Measurements from ENCODE around the gene VPS26A. TPM values are rescaled to one million over a fixed set of nuclear protein-coding genes. Genes with fewer than 3 reads are reported as not detected.

The VPS26A gene
- total and polyA plus RNA-seq, 2 donors (not counting 3 experiments of a cell fraction or from before 2014, with no cell fraction given) = 11.7 to 60.3 TPM

GRCh38 chr10:69213591-69214311 is 89.8 kb downstream of the VPS26A start:
- no peak for FAIRE-seq
- H3K9me1 ChIP-seq (replicated peaks; ENCODE audit: control insufficient read depth, extremely low read depth, insufficient read depth, low read length) = no peaks in the 10 kb centered on the region
- POLR2A ChIA-PET = no interaction called here
- no peak overlapping the region for H3K4me2 ChIP-seq (ENCODE audit: insufficient read depth, low read length)
- H3K27ac ChIP-seq (ENCODE audit: insufficient read depth, low read depth, low read length) = no peak overlapping the region
- peaks cover 0 to under 1% of the 10 kb centered on the region in 2 experiments for H3K36me3 ChIP-seq (ENCODE audit: control insufficient read depth in 2 of 2, extremely low read depth in 1 of 2, insufficient read depth in 2 of 2, low read length in 2 of 2)
- dilution Hi-C loops (cut with MboI; ENCODE audit: extremely low pct_ligation_motif_present, low sequenced_read_pairs) = no loop called here
- no peaks in the 10 kb centered on the region for H4K20me1 ChIP-seq (replicated peaks; ENCODE audit: control insufficient read depth, extremely low read depth, insufficient read depth, low read length)
- no peaks in the 10 kb centered on the region for H3K9me3 ChIP-seq (replicated peaks; ENCODE audit: control insufficient read depth, insufficient read depth, low read length)
- no peak overlapping the region for H3K4me3 ChIP-seq (replicated peaks in 1 of 3; ENCODE audit: insufficient read depth in 1 of 3, low read depth in 1 of 3, low read length in 3 of 3)
- peaks cover 20% of the 10 kb centered on the region for H3K4me1 ChIP-seq (ENCODE audit: control insufficient read depth, extremely low read depth, insufficient read depth, low read length)
- H2AFZ ChIP-seq (ENCODE audit: low read depth, low read length) = no peak overlapping the region
- TF ChIP-seq FOS (IDR thresholded peaks at IDR 0.05; ENCODE audit: borderline replicate concordance, insufficient read depth, low read length) = no peak
- TF ChIP-seq, protein P1, sequence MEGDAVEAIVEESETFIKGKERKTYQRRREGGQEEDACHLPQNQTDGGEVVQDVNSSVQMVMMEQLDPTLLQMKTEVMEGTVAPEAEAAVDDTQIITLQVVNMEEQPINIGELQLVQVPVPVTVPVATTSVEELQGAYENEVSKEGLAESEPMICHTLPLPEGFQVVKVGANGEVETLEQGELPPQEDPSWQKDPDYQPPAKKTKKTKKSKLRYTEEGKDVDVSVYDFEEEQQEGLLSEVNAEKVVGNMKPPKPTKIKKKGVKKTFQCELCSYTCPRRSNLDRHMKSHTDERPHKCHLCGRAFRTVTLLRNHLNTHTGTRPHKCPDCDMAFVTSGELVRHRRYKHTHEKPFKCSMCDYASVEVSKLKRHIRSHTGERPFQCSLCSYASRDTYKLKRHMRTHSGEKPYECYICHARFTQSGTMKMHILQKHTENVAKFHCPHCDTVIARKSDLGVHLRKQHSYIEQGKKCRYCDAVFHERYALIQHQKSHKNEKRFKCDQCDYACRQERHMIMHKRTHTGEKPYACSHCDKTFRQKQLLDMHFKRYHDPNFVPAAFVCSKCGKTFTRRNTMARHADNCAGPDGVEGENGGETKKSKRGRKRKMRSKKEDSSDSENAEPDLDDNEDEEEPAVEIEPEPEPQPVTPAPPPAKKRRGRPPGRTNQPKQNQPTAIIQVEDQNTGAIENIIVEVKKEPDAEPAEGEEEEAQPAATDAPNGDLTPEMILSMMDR (IDR thresholded peaks at IDR 0.05; ENCODE audit: extremely low read depth in 1 of 2, insufficient read depth in 1 of 2, low read depth in 1 of 2, low read length in 2 of 2) = no peak
- TF ChIP-seq EZH2 (IDR thresholded peaks at IDR 0.05; ENCODE audit: borderline replicate concordance, low read depth, low read length, severe bottlenecking) = no peak
- TF ChIP-seq, protein P2, sequence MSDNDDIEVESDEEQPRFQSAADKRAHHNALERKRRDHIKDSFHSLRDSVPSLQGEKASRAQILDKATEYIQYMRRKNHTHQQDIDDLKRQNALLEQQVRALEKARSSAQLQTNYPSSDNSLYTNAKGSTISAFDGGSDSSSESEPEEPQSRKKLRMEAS (IDR thresholded peaks at IDR 0.05; ENCODE audit: insufficient read depth, insufficient read length) = no peak
- no peak for TF ChIP-seq GATA2 (IDR thresholded peaks at IDR 0.05; ENCODE audit: insufficient read depth, insufficient read length, low read depth, low read length)
- TF ChIP-seq MYC (IDR thresholded peaks at IDR 0.05; ENCODE audit: low read depth, low read length) = no peak
- no peak for TF ChIP-seq POLR2AphosphoS5 (IDR thresholded peaks at IDR 0.05; ENCODE audit: insufficient read depth, low read depth, low read length)
- no peak for TF ChIP-seq POLR2A (IDR thresholded peaks at IDR 0.05; ENCODE audit: low read depth, low read length)
- TF ChIP-seq JUN (IDR thresholded peaks at IDR 0.05; ENCODE audit: borderline replicate concordance, insufficient read depth, insufficient read length, low read depth) = no peak
- BruUV-seq (replicated peaks) = no TSS peak
- no peaks in the 10 kb centered on the region for H3K79me2 ChIP-seq (ENCODE audit: control insufficient read depth, insufficient read depth, low read length)
- intact Hi-C loops (cut with micrococcal nuclease) = no loop called here
- peaks cover 0 to 2% of the 10 kb centered on the region in 2 experiments for H3K27me3 ChIP-seq (ENCODE audit: control insufficient read depth in 2 of 2, insufficient read depth in 2 of 2, low read length in 2 of 2)
- DNase-seq (ENCODE audit: low read depth, low spot score) = no peak
- CTCF ChIA-PET = no interaction called here
- H3K9ac ChIP-seq (replicated peaks; ENCODE audit: extremely low read depth, insufficient read depth, low read length) = no peak overlapping the region
